GM19099 (cell line): ENCODE measurements around the gene DOK6.

Experiments
- POLR2A ChIP-seq: IDR thresholded peaks from 3 replicates; pipeline ENCODE4 v1.6.1; 2011; ENCODE audit warnings: low read depth; ENCODE audit not compliant: insufficient read length; ENCODE audit errors: extremely low read depth

DOK6 gene

DNA sequence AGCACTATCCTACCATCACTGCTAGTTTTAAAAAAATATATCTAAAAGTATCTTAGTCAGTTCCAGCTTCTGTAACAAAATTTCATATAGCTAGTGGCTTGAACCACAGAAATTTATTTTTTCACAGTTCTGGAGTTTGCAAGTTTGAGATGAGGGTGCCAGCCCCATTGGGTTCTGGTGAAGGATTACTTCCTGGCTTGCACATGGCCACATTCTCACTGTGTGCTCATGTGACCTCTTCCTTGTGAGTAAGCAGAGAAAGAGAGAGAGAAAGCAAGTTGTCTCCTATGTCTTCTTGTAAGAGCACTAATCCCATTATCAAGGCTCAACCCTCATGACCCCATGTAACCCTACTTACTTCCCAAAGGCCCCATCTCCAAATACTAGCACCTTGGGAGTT, 158.9 kb downstream of the DOK6 start:
- no peak for TF ChIP-seq POLR2A

DNA sequence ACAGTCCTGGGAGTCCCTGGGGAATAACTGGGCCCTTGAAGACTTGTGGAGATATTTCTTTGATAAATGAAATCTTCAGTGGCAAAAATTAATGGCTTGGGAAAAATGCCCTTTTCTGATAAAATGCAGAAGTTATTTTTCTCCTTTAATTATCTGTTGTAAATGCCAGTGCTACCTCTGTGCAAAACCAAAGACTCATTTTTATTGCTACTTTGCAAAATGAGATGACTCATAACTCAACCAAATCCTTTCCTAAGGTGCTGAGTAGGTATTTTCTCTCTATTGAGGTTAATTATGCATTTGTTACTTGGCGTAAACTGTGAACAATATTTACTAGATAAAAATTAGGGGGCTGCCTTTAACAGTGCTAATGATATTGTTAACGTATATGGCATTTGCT, 163.9 kb downstream of the DOK6 start:
- TF ChIP-seq POLR2A: no peak

DNA sequence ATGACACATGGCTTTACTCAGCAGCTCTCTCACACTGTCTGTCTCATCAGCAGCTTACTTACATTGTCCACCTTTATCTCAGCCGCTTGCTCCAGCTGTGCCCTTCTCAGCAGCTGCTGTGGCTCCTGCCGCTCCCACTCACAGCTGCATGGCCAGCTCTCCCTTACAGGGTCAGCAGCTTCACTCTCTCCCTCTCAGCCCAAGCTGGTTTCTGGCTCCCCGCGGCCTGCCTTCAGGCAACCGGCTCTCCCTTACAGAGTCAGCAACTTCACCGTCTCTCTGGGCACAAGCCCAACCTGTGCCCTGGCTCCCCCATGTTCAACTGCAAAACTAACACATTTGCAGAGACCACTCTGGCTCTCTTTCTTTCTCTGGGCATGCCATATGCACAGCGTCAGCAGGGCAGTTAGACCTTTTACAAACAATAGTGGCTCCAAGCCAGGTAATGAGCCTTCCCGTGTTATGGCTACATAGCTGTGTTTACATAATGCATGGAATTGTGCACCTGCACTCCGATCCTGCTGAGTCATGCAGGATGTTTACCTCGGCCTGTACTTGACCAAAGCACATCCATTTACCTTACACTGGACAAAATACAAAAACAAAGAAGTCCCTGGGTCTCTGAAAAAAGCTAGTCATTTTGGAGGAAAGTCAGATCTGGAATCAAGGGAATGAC, 167.3 kb downstream of the DOK6 start:
- TF ChIP-seq POLR2A: no peak

DNA sequence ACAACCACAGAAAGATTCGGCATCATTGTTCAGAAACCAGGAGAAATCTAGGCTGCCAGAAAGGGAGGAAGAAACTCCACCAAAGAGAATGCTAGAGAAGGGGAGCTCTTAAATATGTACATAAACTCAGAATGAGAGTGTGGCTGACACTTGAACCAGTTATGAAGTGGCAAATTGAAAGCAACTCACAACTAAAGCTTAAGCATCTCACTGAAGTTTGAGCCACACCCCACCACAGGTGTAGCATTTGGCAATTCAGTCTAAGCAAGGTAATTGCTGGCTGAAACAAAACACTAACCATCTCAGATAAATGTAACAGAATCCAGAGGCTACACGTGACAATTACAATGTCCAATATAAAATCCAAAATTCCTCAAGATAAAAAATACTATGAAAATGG, 168.4 kb downstream of the DOK6 start:
- no peak for TF ChIP-seq POLR2A

DNA sequence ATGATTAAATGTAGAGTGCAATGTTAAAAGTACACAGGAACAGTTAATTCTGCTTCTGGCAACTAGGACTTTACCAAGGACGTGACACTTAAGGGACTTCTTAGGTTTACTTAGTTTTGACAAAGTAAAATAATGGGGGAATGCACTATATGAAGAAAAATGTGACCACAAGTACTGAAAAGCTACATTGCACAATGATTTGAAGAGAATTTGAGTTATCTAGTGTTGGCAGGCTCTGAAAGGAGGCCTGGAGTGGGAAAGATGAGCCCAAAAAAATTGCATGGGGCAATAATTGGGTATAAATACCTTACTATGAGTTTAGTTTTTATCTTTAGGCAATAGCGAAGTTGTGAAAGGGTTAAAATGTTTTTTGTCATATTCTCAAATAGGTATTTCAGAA, 173.7 kb downstream of the DOK6 start:
- TF ChIP-seq POLR2A: no peak

DNA sequence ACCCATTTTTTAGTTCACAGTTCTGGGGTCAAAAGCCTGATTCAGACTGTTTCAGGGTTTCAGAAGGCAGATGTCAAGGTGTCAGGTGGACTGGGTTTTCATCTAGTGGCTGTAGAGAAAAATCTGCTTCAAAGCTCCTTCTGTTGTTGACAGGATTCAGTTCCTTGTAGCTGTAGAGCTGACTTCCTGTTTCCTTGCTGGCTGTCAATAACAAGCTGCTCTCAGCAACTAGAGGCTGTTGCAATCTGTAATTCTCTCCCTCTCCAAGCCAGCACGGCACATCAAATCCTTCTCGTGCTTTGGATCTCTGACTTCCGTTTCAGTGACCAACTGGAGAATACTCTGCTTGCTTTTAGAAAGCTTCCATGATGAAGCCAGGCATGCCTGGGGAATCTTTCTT, 179.4 kb downstream of the DOK6 start:
- no peak for TF ChIP-seq POLR2A

DNA sequence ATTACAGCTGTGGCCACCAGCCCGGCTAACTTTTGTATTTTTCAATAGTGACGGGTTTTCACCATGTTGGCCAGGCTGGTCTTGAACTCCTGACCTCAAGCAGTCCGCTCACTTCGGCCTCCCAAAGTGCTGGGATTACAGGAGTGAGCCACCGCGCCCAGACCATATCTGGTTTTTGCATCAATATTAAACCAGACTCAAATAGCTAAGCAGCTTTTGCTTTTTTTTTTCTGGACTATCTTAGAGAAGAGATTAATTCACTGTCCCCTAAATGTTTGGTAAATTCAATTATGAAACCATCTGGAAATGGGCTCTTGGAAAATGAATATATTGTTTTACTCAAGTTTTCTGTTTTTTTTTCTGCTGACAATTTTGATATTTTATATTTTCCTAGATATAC, 183.7 kb downstream of the DOK6 start:
- TF ChIP-seq POLR2A: no peak

DNA sequence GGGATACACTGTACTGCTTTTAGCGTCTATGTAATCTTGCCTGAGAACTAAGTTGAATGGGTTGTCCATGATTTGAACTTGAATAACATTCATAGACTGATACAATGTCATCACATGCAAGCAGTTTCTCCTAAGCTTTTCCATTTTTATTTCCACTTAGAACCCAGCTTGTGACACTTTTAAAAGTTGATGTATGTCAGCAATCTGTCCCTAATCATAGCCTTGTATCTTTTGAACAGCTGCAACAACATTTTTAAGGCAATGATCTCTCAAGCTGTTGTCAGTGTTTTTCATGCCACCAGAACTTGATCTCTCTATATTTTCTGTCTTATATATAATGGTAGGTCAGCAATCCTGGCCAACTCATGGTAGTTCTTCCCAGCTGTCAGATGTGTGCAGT, 185.0 kb downstream of the DOK6 start:
- no peak for TF ChIP-seq POLR2A

DNA sequence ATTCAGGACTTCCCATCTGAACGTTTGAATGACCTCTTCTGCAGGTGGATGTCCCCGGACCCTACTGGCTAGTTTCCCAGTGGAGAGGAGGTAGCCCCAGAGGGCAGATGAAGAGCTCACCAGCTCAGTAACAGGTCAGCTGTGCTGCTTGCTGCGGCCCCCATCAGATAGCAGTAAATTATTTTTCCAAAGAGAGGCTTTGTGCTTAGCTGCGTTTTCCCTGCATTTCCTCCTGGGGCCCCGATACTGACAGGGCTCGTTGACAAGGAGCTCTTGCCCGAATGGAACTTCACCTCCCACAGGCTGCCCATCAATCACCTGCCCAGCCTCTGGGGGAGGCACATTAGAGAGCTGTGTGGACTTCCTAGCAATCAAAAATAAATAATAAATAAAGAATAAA, 185.8 kb downstream of the DOK6 start:
- no peak for TF ChIP-seq POLR2A

DNA sequence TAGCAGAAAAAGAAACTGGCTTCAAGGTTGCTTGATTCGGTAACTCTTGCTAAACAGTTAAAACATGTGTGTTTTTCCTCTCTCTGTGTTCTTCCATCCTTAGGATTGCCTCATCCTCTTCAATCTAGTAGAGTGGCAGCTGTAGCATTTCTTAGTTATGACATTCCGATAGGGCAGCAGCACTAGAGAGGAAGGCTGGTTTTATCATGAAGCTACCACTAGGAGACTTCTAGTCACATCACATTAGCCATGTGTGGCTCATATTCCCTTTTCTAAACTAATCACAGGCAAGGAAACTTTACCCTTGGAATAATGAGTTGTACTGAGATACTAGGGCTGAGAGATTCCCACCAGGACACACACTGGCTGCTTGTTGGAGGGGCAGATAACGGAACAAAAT, 187.6 kb downstream of the DOK6 start:
- TF ChIP-seq POLR2A: no peak

DNA sequence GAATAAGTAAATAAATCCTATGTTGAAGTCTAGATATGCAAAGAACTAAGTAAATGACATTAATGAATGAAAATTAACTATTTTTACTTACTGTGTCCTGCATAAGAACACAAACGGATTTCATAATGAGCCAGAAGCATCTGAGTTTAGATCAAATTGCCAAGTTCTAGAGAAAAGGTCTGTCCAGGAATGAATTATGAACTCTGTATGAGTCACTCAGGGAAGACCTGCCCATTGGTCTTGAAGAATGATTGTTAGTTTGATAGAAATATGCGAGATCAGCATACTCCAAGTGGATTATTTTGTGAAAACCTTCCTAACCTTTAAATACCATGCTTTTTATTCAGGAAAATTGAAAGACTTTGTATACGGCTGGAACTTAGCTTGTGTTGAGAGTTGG, 189.5 kb downstream of the DOK6 start:
- no peak for TF ChIP-seq POLR2A

DNA sequence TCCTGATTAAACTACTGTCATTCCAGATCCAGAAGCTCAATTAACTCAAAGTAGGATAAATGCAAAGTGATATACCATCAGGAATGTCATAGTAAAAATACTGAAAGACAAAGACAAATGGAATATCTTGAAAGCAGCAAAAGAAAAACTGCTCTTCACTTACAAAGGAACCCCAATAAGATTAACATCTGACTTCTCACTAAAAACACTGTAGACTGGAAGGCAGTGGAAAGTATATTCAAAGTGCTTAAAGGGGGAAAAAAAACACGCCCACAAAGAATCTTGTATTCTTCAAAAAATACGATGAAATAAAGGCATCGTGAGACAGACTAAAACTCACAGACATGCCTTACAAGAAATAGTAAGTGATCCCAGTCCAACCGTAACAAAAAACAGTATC, 195.7 kb downstream of the DOK6 start:
- TF ChIP-seq POLR2A: no peak

DNA sequence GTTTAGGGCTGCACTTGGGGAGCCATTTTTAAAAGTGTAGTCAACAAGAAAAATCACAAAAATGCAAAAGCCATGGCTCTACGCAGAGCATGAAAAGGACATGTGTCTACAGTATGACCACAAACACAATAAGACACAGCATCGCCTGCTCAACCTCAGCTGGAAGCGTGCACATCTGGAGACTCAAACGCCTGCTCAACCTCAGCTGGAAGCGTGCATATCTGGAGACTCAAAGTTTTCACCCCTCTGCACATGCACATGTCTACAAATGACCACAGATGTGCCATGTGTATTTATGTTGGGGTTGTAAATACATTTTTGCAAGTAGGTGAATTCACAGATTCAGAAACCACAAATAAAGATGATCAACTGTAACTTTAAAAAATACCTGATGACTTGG, 196.9 kb downstream of the DOK6 start:
- TF ChIP-seq POLR2A: no peak

DNA sequence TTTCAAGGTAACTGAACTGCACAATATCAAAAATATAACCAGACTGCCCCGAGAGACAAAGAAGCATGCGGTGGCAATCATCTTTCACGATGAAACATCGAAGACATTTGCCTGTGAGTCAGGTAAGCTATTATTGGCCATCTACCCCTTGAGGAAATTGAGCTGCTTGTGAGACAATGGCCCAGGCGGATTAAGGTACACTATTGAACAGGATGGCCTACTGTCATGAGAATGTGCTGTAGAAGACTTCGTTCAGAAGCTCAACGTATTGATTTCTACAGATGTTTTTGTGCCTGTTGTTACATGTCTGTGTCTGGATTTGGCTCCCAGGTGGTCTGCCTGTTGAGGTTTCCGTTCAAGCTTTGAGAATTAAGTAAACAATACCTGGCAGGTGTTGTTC, 198.7 kb downstream of the DOK6 start:
- no peak for TF ChIP-seq POLR2A

DNA sequence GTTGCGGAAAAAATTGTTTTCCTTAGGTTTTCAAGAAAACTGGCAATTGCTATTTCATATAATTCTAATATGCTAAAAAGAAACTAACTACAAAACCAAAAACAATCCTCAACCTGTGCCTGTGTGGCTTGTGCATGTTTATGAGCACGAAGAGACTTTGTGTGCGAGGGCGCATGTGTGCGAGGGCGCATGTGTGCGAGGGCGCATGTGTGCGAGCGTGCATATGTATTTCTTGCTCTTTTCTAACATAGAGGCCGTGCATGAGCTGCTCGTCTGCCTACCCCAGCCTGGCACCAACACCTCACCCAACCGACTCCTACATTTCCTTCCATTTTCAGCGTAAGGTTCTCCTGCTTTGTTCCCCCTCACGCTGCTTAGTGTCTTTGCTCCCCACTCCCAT, 211.6 kb downstream of the DOK6 start:
- TF ChIP-seq POLR2A: no peak

DNA sequence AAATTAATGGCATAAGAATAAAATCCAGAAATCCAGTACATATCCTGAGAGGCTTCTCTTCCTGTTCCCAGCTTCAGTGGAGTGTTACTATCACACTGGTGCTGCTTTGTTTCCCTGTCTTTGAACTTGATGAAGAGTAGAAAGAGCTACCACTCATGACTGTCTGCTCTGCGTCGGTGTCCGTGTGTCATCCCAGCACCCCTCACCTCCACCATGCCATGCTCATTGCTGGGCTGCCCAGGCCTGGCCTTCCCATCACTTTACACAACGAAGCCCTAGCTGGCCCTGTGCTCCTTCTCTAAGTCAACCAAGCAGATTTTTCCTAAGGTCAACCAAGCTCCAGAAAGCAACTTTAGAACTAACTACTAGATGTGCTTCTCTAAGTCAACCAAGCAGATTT, 215.4 kb downstream of the DOK6 start:
- TF ChIP-seq POLR2A: no peak

DNA sequence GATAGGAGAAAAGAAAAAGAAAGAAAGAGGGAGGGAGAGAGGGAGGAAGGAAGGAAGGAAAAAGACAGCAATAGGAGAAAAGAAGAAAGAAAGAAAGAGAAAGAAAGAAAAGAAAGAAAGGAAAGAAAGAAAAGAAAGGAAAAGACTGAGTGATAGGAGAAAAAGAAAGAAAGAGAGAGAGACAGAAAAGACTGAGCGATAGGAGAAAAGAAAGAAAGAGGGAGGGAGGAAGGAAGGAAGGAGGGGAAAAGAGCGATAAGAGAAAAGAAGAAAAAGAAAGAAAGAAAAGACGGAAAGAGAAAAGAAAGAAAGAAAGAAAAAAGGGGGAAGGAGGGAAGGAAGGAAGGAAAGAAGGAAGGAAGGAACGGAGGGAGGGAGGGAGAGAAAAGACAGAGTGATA, 216.7 kb downstream of the DOK6 start:
- no peak for TF ChIP-seq POLR2A

DNA sequence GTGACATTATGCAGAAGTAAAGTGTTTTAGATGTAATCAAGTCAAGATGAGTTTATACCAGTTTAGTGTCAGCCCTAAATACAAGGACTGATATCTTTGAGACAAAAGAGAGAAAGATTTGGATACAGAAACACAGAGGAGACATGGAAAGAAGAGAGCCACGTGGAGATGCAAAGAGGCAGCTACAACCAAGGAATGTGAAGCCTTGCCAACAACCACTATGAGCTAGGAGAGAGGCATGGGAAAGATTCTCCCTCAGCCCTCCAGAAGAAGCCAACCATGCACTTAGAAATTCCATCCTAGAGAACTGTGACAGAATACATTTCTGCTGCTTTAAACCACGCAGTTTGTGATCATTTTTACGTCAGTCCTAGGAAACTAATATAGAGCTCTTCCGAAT, 217.2 kb downstream of the DOK6 start:
- TF ChIP-seq POLR2A: no peak

DNA sequence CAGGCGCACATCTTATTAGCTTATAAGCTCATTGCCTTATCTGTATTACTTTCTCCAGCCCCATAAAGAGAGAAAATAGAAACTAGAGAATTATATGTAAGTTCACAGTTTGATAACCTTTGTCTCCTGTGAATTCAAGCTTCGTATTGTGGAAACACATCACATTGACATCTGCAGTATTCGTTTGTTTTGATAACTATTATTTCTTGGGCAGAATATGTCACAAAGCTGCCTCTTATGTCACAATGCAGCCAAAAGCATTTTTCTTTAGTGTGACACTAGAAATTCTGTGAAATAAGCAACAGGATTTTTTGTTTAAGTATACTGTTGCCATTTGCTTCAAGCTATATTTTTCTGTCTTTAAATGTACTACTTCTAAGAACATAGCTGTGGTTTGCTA, 221.5 kb downstream of the DOK6 start:
- no peak for TF ChIP-seq POLR2A

DNA sequence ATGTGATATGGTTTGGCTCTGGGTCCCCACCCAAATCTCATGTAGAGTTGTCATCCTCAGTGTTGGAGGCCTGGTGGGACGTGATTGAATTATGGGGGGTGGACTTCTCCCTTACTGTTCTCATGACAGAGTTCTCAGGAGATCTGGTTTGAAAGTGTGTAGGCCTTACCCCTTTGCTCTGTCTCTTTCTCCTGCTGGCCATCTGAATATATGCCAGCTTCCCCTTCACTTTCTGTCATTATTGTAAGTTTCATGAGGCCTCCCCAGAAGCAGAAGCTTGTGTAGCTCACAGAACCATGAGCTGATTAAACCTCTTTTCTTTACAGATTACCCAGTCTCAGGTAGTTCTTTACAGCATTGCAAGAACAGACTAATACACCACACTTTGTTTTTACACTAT, 222.3 kb downstream of the DOK6 start:
- no peak for TF ChIP-seq POLR2A
